HTERT RPE-1 (cell line): Measurements from ENCODE around the gene MAGEF1.

Source experiments
- in situ Hi-C: fragments of 300-500 bp; cut with MboI; formaldehyde crosslinking; loops from 4 replicates; pipeline ENCODE4 v1.14.3; 2020; ENCODE audit warnings: low sequenced_read_pairs

MAGEF1 gene

DNA sequence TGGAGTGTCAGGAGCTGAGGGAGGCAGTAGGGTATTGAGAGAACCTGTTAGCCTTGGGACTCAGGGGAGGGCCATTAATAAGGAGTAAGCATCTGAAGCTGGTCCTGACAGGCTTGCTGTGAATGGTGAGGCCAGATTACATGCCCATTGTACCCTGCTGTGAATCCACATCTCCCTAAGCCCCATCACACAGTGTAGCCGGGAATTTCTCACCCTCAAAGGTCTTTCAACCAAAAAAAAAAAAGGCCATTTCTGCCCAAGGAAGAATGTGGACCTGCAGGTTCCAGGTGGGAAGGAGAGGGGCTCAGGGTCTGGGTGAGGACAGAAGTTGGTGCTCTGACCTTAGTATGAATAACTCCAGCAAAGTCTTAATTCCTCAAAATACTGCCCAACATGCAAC lies 37.2 kb downstream of the MAGEF1 start:
- in situ Hi-C loops: no loop called here

DNA sequence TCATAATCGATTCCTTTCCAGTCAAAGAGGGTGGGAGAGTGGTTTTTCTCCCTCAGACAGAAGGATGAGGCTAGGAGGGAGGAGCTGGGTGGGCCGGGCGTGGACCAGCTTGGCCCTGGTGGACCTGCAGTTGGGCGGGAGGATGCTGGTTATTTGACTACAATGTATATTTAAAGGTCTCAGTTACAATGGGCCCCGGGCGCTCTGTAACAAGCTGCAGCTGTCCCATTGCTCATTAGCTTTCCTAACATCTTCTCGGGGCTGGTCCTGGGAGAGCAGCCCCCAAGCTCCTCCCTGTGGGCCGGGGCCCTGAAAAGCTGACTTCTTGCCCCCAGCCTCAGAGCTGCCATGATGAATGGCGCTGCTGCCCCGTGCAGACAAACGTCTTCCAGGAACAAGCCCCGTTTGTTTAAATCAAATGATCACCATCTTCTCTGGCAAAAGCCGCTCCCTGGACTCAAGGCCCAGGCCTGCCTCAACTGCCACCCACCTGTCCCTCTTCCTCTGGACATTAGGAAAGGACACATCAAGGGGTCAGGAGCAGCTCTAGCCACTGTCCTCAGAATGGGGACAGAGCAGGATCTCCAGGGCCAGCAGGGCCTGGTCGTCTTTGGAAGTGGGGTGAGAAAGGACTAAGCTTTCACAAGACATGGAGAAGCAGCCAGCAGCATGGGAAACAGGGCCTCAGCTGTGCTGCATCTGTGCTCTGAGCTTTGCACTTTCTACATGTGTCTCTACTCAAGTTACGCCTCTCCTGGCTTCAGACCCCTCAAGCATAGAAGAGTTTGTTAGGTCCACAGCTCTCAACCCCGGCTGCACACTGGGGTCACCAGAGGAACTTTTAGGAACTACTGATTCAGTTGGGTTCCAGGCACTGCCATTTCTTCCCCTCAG lies 38.6 kb downstream of the MAGEF1 start:
- in situ Hi-C loops: no loop called here

- in situ Hi-C loops: no loop called here
Observed at GRCh38 chr3:184672335-184672734, 39.5 kb downstream of the MAGEF1 start.

DNA sequence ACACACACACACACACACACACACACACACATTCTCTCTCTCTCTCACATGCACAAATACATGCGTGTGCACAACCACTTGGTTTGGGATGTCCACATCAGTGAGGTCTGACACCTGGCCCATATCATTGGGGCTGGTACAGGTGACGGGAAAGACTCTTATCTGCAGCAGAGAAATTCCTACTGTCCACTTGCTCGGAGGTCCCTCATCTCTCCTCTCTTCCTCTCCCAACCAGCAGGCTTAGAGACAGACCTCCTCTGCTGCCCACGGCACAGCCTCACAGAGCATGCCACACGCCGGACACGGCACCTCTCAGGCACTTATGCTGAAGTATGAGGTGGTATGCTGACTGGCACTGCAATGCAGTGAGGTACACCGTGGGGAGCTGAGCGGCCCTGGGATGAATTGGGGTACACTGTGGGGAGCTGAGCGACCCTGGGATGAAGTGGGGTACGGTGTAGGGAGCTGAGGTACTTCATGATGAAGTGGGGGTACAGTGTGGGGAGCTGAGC lies 41.7 kb downstream of the MAGEF1 start:
- in situ Hi-C loops: no loop called here

DNA sequence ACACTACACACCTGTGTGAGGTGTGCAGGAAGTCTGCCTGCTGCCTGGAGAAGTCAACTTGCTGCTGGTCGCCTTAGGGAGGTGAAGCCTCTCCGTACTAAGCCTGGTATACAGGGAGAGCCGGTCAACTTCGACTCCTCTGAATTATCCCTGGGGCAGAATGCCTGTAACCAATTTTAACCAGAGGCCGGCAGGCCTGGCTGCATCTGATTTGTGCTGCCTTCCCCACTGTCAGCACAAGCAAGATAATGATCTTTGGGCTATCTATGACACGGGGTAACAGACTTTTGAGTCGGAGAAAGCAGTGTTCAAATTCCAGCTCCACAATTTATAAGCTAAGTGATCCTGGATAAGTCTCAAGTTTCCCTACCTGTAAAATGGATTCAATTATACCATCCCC lies 42.3 kb downstream of the MAGEF1 start:
- in situ Hi-C loops: no loop called here

DNA sequence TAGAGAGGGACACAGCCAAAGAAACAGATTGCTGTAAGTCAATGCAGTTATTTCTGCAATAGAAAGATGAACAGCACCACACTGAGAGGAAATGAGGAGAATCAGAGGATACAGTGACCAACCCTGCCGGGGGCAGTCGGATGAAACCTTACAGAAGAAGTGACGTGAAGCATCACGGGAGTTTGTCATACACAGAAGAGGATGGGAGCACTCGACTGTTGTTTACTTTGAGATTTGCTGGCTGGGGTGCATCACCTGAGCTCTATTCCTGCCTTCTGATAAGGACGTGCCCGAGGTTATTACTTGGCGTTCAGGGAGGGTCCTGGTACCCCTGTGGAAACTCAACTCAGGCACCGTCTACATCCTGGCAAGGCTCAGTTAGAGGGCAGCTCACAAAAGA lies 45.4 kb downstream of the MAGEF1 start:
- in situ Hi-C loops: no loop called here

GRCh38 chr3:184665101-184665500 lies 46.8 kb downstream of the MAGEF1 start:
- in situ Hi-C loops: no loop called here

DNA sequence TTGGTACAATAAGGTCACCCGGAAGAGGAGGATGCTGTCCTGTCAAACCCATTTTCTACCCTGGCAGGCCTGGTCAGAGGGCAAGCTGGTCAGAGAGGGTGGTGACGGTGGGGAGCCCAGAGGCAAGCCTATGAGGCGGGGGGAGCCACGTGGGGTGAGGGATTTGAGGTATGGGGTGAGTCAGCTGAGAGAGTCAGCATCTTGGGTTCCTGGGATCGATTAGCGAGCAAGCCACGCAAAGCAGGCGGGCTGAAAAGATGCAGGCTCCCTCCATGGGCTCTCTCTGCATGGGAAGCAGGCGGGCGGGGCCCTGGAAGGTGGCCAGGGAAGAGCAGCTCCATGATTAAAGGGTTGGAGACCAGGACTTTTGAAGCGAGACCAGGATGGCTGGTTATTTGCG lies 48.1 kb downstream of the MAGEF1 start:
- in situ Hi-C loops: no loop called here

DNA sequence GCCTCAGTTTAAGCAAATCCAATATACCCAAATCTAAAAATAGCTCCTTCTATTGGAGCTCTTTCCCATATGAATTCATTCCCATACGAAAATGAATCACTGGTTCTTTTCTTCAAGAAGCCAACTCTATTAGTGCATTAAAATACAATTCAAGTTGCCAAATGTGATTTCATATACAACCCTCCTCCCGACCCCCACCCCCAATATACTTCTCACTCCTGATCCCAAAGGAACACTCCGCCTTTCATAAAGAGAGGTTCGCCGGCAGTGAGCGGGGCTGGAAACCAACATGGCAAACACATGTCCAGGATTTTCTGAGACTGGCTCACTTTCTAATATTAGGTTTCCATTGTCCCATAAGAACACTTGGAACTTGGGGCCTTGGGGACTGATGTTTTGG lies 48.5 kb downstream of the MAGEF1 start:
- in situ Hi-C loops: no loop called here

DNA sequence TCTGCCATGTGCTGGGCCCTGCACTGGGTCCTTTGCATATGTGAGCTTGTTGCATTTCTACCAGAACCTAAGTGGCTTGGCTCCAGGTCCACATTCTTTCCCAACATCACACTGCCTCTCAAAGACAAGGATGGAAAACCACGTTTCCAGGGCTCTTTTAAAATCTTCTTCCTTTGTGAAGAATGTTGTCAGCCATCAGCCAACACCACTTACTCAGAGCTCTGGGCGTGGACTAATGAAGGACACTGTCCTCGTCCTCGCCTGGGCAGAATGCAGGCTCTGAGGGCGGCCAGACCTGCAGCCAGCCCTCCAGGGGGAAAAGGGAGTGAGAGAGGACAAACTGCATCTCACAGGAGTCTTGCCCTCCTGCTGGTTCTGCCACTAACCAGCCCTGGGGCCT lies 49.7 kb downstream of the MAGEF1 start:
- in situ Hi-C loops: no loop called here

DNA sequence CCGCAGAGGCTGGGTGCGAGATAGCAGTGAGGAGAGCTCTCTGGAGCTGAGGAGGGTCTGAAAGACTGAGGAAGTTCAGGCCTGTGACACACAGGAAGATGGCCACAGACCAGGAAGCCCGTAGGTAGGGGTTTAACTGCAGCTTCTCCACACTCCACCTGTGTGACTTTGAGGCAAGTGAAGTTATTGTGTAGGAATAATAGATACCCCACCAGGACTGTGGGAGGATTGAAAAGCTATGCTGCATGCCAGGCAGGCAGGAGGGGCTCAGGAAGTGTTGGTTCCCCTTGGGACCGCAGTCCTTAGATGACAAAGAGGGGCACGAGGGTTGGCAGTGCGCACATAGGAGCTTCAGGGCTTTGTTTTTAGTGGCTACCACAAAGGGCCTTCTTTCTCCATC lies 50.9 kb downstream of the MAGEF1 start:
- in situ Hi-C loops: no loop called here
